Amniotic stem cell (primary cell): ENCODE results near the gene LRRIQ3.
"Not testable (repeated sequence)": the region's sequence is repeated elsewhere in the genome, so short reads cannot be mapped to it uniquely, and the experiment has no call there.

Source experiments
- DNase-seq: peaks from one replicate; lab custom pipeline; 2025; lab: John Stamatoyannopoulos, UW

Gene LRRIQ3

GRCh38 chr1:74197657-74198552 is at the start of gene LRRIQ3, which contains the start of gene FPGT:
Gene LRRIQ3, minus strand, starts transcription at chr1:74198176. Its CDS starts 14,492 bp downstream, at chr1:74183684.
Gene FPGT, plus strand, starts transcription at chr1:74198242. Its CDS starts 37 bp downstream, at chr1:74198279.
- peak; percentile 86 for DNase-seq

GRCh38 chr1:74246315-74246714 is 48.3 kb upstream of the LRRIQ3 start:
- DNase-seq = no peak

GRCh38 chr1:74245168-74245772 is 47.3 kb upstream of the LRRIQ3 start:
- no peak for DNase-seq

GRCh38 chr1:74237787-74238186 is 39.8 kb upstream of the LRRIQ3 start:
- DNase-seq = no peak

GRCh38 chr1:74237035-74237434 is 39.1 kb upstream of the LRRIQ3 start:
- no peak for DNase-seq

GRCh38 chr1:74236440-74236839 is 38.5 kb upstream of the LRRIQ3 start:
- no peak for DNase-seq

GRCh38 chr1:74235153-74235552 is 37.2 kb upstream of the LRRIQ3 start, which contains the start of gene TNNI3K:
Gene TNNI3K, plus strand, starts transcription at chr1:74235387. Its CDS starts 65 bp downstream, at chr1:74235452.
- no peak for DNase-seq

- no peak for DNase-seq
Measured at GRCh38 chr1:74223453-74223852, 25.5 kb upstream of the LRRIQ3 start.

- DNase-seq = peak; percentile 2
Measured at GRCh38 chr1:74222701-74223100, 24.7 kb upstream of the LRRIQ3 start.

- DNase-seq = no peak
Measured at GRCh38 chr1:74215229-74215628, 17.3 kb upstream of the LRRIQ3 start.

GRCh38 chr1:74205266-74205665 is 7.3 kb upstream of the LRRIQ3 start:
- peak; percentile 19 for DNase-seq

GRCh38 chr1:74199504-74199903 is 1.5 kb upstream of the LRRIQ3 start:
- no peak for DNase-seq

- DNase-seq = no peak
Measured at GRCh38 chr1:74197255-74197654, 721 bp downstream of the LRRIQ3 start.

- no peak for DNase-seq
Measured at GRCh38 chr1:74195339-74195738, 2.6 kb downstream of the LRRIQ3 start.

- DNase-seq = peak; percentile 23
Measured at GRCh38 chr1:74193908-74194307, 4.1 kb downstream of the LRRIQ3 start.

- no peak for DNase-seq
Measured at GRCh38 chr1:74180490-74180889, 17.5 kb downstream of the LRRIQ3 start.

- DNase-seq = not testable (repeated sequence)
Measured at GRCh38 chr1:74174423-74174822, 23.6 kb downstream of the LRRIQ3 start.

GRCh38 chr1:74162333-74162732 is 35.6 kb downstream of the LRRIQ3 start:
- DNase-seq = no peak

GRCh38 chr1:74161497-74161896 is 36.5 kb downstream of the LRRIQ3 start:
- peak; percentile 25 for DNase-seq

- no peak for DNase-seq
Measured at GRCh38 chr1:74160046-74160445, 37.9 kb downstream of the LRRIQ3 start.

GRCh38 chr1:74145086-74145485 is 52.9 kb downstream of the LRRIQ3 start:
- DNase-seq = no peak

GRCh38 chr1:74117370-74117769 is 80.6 kb downstream of the LRRIQ3 start:
- not testable (repeated sequence) for DNase-seq

- DNase-seq = no peak
Measured at GRCh38 chr1:74113333-74113732, 84.6 kb downstream of the LRRIQ3 start.
